Keratinocyte (primary cell): Measurements from ENCODE around the gene PMCH.
"Not testable (repeated sequence)": the region's sequence is repeated elsewhere in the genome, so short reads cannot be mapped to it uniquely, and the experiment has no call there.

ENCODE experiments used
- CTCF ChIP-seq, 3 experiments: IDR thresholded peaks in 1 of 3; conservative IDR thresholded peaks in 1 of 3; optimal IDR thresholded peaks in 1 of 3; 2 replicates in 2 of 3; 3 replicates in 1 of 3; pipeline versions ENCODE3 to v1.5.1; 2011; ENCODE audit warnings: low read length in 3 of 3, mild to moderate bottlenecking in 3 of 3, moderate library complexity in 2 of 3, control low read depth in 1 of 3, inconsistent platforms in 1 of 3; ENCODE audit not compliant: insufficient read depth in 2 of 3; ENCODE audit errors: extremely low read depth in 1 of 3
- EZH2 ChIP-seq: IDR thresholded peaks from one replicate; pipeline ENCODE4 v1.6.1; 2012; ENCODE audit warnings: inconsistent platforms, mild to moderate bottlenecking, low read length, moderate library complexity

- TF ChIP-seq CTCF (optimal IDR thresholded peaks at IDR 0.05 in 1 of 3, IDR thresholded peaks at IDR 0.05 in 1 of 3, conservative IDR thresholded peaks at IDR 0.05 in 1 of 3; ENCODE audit: extremely low read depth in 1 of 3, insufficient read depth in 2 of 3, low read length in 3 of 3); EZH2: not testable (repeated sequence)
Observed at GRCh38 chr12:102155206-102155605, 42.4 kb downstream of the PMCH start.
